HG03139 (cell line): ENCODE results near the gene LRRIQ3.
"Not testable (repeated sequence)": the region's sequence is repeated elsewhere in the genome, so short reads cannot be mapped to it uniquely, and the experiment has no call there.

Experiments used
- ATAC-seq: cut with Tn5 transposase; IDR thresholded peaks from one replicate; pipeline ENCODE4 v1.9.1; 2021; ENCODE audit not compliant: unreplicated experiment

The LRRIQ3 gene

GRCh38 chr1:74117370-74117769, 80.6 kb downstream of the LRRIQ3 start:
- not testable (repeated sequence) for ATAC-seq

GRCh38 chr1:74113333-74113732, 84.6 kb downstream of the LRRIQ3 start:
- no peak for ATAC-seq

- ATAC-seq: no peak
Observed at GRCh38 chr1:74107394-74107793, 90.6 kb downstream of the LRRIQ3 start.

GRCh38 chr1:74091371-74091770, 106.6 kb downstream of the LRRIQ3 start:
- no peak for ATAC-seq

GRCh38 chr1:74083128-74083527, 114.8 kb downstream of the LRRIQ3 start:
- ATAC-seq: no peak

GRCh38 chr1:74065081-74065480, 132.9 kb downstream of the LRRIQ3 start:
- ATAC-seq: no peak

- no peak for ATAC-seq
Observed at GRCh38 chr1:74057719-74058118, 140.3 kb downstream of the LRRIQ3 start.

GRCh38 chr1:74053407-74053806, 144.6 kb downstream of the LRRIQ3 start:
- no peak for ATAC-seq

- no peak for ATAC-seq
Observed at GRCh38 chr1:74050386-74050785, 147.6 kb downstream of the LRRIQ3 start.

GRCh38 chr1:74038042-74038441, 159.9 kb downstream of the LRRIQ3 start:
- no peak for ATAC-seq

GRCh38 chr1:74012583-74012982, 185.4 kb downstream of the LRRIQ3 start:
- ATAC-seq: no peak

GRCh38 chr1:74011736-74012135, 186.2 kb downstream of the LRRIQ3 start:
- ATAC-seq: no peak

GRCh38 chr1:74010206-74010605, 187.8 kb downstream of the LRRIQ3 start:
- no peak for ATAC-seq

- ATAC-seq: no peak
Observed at GRCh38 chr1:74005533-74005932, 192.4 kb downstream of the LRRIQ3 start.

- ATAC-seq: no peak
Observed at GRCh38 chr1:74003806-74004205, 194.2 kb downstream of the LRRIQ3 start.

GRCh38 chr1:73998348-73998959, 199.5 kb downstream of the LRRIQ3 start:
- no peak for ATAC-seq

- ATAC-seq: no peak
Observed at GRCh38 chr1:73980324-73981040, 217.5 kb downstream of the LRRIQ3 start.

- no peak for ATAC-seq
Observed at GRCh38 chr1:73979684-73980083, 218.3 kb downstream of the LRRIQ3 start.

- no peak for ATAC-seq
Observed at GRCh38 chr1:73978964-73979363, 219.0 kb downstream of the LRRIQ3 start.
